NCI-H2029 treated with DMSO at 0.1 percent for 48 hours (cell line): ENCODE data around the gene CHTF8.

Experiments used
- DNase-seq: peaks from one replicate; lab custom pipeline; 2025; lab: John Stamatoyannopoulos, UW

The CHTF8 gene

DNA sequence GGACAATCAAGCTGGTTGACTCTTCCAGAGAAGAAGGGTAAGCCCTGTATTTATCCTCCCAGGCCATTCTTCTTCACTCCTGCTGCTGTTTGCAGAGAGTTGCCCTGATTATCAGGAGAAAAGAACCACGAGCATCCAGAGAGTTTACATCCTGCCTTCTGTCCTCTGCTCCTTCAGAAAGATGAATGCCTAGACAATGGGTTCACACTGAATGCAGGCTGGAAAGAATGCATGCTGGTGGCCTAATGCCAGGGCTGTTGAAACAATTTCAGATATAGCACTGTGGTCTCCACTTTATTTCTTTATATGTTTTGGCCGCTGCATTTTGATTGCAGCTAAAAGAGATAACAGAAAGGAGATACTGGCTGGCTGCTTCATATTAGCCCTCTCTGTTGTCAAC is 48.1 kb downstream of the CHTF8 start:
- DNase-seq = no peak

DNA sequence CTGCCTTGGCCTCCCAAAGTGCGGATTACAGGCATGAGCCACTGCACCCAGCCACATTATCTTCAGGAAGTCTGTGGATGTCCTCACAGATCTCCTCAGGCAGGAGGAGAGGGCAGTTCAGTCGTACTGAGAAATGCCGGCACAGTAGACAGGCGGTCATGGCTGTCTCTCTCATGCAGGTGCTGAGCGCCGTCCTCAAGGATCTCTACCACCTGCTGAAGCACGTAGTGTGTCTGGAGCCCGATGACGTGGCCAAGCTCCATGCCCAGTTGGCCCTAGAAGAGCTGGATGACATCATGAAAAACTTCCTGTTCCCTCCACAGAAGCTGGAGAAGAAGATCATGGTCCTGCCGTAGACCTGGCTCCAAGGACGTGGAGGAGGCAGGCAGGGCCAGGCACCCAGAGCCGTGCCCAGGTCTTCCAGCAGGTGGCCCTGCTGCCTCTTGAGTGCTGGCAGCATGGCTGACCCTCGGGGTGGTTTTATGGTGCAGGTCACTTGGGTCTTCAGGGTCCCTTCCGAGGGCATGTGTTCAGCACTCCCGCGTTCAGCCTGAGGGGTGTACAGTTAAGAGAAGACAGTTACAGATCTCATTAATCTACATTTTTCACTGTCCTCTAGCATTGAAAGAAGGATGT is 49.0 kb downstream of the CHTF8 start:
- DNase-seq = no peak

DNA sequence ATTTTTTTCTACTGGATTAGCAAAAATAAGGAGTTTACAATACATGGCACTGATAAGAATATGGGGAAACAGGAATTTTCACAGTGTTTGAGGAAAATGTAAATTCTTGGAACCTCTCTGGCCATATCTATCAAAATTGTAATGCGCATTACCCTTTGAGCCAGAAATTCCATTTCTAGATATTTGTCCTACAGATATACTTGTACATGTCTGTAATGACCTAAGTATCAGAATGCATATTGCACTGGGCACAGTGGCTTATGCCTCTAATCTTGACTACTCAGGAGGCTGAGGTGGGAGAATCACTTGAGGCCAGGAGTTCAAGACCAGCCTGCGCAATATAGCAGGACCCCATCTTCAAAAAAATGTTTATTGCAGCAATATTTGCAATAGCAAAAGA is 52.7 kb downstream of the CHTF8 start:
- DNase-seq = no peak

DNA sequence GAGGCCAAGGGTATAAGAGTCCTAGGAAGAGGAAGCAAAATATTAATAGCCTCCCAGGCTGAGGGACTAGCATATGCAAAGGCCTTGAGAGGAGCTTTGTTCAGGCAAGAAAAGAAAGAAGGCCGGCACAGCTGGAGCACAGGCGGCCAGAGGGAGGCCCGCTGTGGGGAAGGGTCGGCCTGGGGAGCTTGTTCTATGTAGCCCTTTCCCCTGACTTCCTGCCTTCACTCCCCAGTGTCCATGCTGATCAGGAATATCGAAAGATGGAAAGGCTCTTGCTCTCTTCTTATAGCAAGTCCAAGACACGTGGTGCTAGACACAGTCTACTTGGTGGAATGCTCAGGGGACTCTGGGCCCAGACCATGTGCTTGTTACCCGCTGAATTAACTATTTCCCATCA is 54.3 kb downstream of the CHTF8 start:
- DNase-seq = no peak

- DNase-seq = no peak
Measured at GRCh38 chr16:69077251-69077650, 55.1 kb downstream of the CHTF8 start.

DNA sequence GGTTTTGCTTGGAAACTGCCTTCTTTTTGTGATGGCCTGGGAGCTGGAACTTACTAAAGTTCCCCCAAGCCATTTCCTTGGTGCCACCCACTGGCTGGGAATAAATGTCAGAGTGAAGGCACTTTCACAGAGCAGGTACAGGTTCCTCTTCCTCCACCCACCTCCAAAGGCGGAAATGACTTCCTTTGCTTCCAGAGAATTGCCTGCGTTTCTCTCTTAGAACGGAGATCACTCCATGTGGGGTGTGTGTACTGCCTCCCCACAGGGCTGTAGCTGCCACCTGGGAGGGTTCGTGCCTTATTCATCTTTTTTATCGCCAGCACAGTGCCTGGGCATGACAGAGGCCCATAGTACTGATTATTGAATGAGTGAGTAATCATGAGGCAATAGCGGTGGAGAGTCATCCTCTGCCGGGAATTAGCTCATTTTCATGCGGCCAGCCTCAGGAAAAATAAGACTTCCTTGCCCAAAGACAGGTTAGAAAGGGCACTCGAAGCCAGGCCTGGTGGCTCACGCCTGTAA is 59.1 kb downstream of the CHTF8 start:
- no peak for DNase-seq

- no peak for DNase-seq
Measured at GRCh38 chr16:69072640-69072974, 59.8 kb downstream of the CHTF8 start.

- DNase-seq = no peak
Measured at GRCh38 chr16:69071036-69071435, 61.4 kb downstream of the CHTF8 start.

- no peak for DNase-seq
Measured at GRCh38 chr16:69069504-69069903, 62.9 kb downstream of the CHTF8 start.
